ENCODE measurements around the gene NBEAL2.

Gene NBEAL2

DNA sequence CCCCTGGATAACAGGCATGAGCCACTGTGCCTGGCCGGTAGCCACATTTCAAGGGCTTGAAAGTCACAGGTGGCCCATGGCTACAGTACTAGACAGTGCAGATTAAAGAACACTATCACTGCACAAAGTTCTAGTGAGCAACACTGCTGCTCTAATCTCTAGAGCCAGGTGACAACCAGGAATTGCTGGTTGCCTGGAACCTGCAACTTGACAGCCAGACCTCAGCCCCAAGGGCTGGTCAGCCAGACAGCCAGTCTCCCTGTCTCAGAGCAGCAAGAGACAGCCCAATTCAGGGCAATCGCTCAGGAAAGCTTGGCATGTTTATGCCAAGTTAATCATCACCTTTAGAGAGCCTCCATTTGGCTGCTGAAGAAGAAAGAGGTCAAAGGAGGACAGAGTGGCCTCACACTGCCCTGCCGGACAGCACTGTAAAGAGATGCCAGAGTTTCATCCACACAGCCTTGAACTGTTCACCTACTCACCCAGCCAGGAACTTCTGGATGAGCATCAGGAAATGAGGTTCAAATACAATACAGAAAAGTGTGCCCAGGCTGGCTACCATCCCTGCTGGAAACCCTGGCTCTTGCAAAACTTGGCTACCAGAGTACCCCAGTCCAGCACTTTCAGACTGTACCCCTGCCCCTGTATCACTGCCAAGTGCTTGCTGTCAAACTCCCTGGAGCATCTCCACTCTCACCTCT is 8.9 kb upstream of the NBEAL2 start:
- Histone ChIP-seq H3K27me3 (ENCODE audit: insufficient read depth, low read depth, severe bottlenecking) (no peaks in the 10 kb centered on the region), H3K9me3 (ENCODE audit: severe bottlenecking) (no peaks in the 10 kb centered on the region), H3K4me3 (ENCODE audit: low read depth, low read length) (no peak overlapping the region), H3K27ac (no peak overlapping the region), H3K36me3 (peaks cover 32% of the 10 kb centered on the region)
- no peak for DNase-seq
- TF ChIP-seq, protein P1, sequence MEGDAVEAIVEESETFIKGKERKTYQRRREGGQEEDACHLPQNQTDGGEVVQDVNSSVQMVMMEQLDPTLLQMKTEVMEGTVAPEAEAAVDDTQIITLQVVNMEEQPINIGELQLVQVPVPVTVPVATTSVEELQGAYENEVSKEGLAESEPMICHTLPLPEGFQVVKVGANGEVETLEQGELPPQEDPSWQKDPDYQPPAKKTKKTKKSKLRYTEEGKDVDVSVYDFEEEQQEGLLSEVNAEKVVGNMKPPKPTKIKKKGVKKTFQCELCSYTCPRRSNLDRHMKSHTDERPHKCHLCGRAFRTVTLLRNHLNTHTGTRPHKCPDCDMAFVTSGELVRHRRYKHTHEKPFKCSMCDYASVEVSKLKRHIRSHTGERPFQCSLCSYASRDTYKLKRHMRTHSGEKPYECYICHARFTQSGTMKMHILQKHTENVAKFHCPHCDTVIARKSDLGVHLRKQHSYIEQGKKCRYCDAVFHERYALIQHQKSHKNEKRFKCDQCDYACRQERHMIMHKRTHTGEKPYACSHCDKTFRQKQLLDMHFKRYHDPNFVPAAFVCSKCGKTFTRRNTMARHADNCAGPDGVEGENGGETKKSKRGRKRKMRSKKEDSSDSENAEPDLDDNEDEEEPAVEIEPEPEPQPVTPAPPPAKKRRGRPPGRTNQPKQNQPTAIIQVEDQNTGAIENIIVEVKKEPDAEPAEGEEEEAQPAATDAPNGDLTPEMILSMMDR (IDR thresholded peaks at IDR 0.05; ENCODE audit: low read depth, low read length), result no peak

GRCh38 chr3:46971151-46971550 is 8.3 kb upstream of the NBEAL2 start:
- TF ChIP-seq, protein P1 (IDR thresholded peaks at IDR 0.05; ENCODE audit: low read depth, low read length), result no peak
- Histone ChIP-seq H3K27me3 (ENCODE audit: insufficient read depth, low read depth, severe bottlenecking) (no peaks in the 10 kb centered on the region), H3K9me3 (ENCODE audit: severe bottlenecking) (no peaks in the 10 kb centered on the region), H3K4me3 (ENCODE audit: low read depth, low read length) (no peak overlapping the region), H3K27ac (no peak overlapping the region), H3K36me3 (peaks cover 31% of the 10 kb centered on the region)
- no peak for DNase-seq

- Histone ChIP-seq H3K27me3 (ENCODE audit: insufficient read depth, low read depth, severe bottlenecking) (no peaks in the 10 kb centered on the region), H3K36me3 (peaks cover 35% of the 10 kb centered on the region), H3K27ac (no peak overlapping the region), H3K9me3 (ENCODE audit: severe bottlenecking) (no peaks in the 10 kb centered on the region), H3K4me3 (ENCODE audit: low read depth, low read length) (no peak overlapping the region)
- TF ChIP-seq, protein P1 (IDR thresholded peaks at IDR 0.05; ENCODE audit: low read depth, low read length), result no peak
- DNase-seq, result no peak
Observed at GRCh38 chr3:46971742-46972141, 7.7 kb upstream of the NBEAL2 start.

DNA sequence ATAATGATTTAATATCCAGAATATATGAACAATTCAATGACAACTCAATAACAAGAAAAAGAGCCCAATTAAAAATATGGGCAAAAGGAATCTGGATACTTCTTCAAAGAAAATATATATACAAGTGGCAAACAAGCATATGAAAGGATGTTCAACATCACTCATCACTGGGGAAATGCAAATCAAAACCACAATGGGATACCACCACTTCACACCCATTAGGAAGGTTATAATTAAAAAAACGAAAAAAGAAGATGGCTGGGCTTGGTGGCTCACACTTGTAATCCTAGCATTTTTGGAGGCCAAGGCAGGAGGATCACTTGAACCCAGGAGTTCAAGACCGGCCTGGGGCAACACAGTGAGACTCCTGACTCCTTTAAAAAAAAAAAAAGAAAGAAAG is 7.1 kb upstream of the NBEAL2 start:
- DNase-seq, result no peak
- no peak overlapping the region for H3K4me3 ChIP-seq (ENCODE audit: low read depth, low read length)
- H3K27ac ChIP-seq, result no peak overlapping the region
- TF ChIP-seq, protein P1 (IDR thresholded peaks at IDR 0.05; ENCODE audit: low read depth, low read length), result no peak
- peaks cover 35% of the 10 kb centered on the region for H3K36me3 ChIP-seq
- no peaks in the 10 kb centered on the region for H3K9me3 ChIP-seq (ENCODE audit: severe bottlenecking)
- H3K27me3 ChIP-seq (ENCODE audit: insufficient read depth, low read depth, severe bottlenecking), result no peaks in the 10 kb centered on the region

DNA sequence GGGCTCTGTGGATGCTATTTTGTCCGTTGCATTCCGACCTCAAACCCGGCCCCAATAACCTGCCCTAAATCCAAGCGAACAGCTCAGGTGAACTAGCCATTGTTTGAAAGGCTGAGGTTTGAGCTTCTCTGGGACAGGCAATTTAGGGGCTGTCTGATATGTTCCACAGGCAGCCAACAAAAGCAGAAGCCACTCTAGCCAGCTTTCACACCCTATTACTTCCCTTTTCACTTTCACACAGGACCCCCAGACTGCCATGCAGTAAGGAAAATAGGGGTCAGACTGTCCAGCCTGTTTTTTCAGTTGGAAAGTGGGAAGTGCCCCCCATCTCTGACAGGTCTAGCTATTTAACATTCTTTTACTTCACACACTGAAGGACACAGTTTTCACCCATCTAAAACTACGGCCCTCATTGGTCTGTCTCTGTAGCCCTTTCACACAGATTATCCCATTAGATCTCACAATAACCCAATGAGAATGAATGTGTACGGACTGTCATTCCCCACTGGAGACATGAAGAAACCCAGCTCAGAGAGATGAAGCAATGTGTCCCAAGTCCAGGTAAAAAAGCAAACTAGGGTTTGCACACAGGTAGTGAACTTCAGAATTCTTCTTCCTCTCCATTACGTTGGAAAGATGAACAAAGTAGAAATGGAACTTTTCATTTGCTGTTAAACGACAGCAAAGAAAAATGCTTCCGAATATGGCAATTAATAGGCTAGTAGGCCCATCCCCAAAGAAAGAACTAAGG is 4.9 kb upstream of the NBEAL2 start:
- H3K27me3 ChIP-seq (ENCODE audit: insufficient read depth, low read depth, severe bottlenecking), result no peaks in the 10 kb centered on the region
- H3K9me3 ChIP-seq (ENCODE audit: severe bottlenecking), result no peaks in the 10 kb centered on the region
- TF ChIP-seq, protein P1 (IDR thresholded peaks at IDR 0.05; ENCODE audit: low read depth, low read length), result no peak
- DNase-seq, result no peak
- H3K27ac ChIP-seq, result no peak overlapping the region
- H3K4me3 ChIP-seq (ENCODE audit: low read depth, low read length), result no peak overlapping the region
- peaks cover 29% of the 10 kb centered on the region for H3K36me3 ChIP-seq
